HG03439 (cell line): ENCODE results near the gene FER.
"Not testable (repeated sequence)": the region's sequence is repeated elsewhere in the genome, so short reads cannot be mapped to it uniquely, and the experiment has no call there.

ENCODE experiments used
- ATAC-seq: cut with Tn5 transposase; IDR thresholded peaks from one replicate; pipeline ENCODE4 v1.9.1; 2021; ENCODE audit warnings: mild to moderate bottlenecking, moderate library complexity; ENCODE audit not compliant: unreplicated experiment

Gene FER

GRCh38 chr5:108743846-108744245 is 3.9 kb upstream of the FER start:
- ATAC-seq = no peak

DNA sequence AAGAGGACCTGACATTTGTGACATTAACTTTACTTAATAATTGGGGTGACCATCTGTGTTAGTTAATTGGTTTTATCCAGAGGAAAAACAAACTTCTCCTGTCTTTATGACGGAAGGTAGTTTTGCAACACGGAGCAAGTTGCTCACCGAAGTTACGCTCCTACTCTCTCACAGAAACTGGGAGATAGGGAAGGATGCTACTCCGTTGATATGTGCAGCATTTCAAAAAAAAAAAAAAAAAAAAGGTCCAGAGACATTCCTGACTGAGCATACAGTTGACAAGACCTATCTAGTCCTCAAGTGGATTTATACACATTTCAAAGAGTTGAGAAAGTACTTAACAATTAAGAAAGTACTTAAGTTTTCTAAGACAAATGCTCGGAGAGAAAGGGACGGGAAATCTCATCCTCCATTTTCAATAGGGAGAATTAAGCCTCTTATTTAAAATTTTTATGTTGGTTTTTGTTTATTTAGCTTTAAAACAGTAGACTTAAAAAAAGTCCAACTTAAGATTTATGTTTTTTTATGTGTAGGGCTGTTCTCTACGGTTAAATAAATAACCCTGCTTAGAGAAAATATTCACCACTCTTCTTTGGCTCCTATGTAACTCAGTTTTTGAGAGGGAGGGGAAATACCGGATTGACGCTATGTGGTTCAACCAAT is 455 bp upstream of the FER start:
- ATAC-seq = no peak

GRCh38 chr5:108748401-108749127 is 867 bp downstream of the FER start:
- peak; percentile 98 for ATAC-seq

DNA sequence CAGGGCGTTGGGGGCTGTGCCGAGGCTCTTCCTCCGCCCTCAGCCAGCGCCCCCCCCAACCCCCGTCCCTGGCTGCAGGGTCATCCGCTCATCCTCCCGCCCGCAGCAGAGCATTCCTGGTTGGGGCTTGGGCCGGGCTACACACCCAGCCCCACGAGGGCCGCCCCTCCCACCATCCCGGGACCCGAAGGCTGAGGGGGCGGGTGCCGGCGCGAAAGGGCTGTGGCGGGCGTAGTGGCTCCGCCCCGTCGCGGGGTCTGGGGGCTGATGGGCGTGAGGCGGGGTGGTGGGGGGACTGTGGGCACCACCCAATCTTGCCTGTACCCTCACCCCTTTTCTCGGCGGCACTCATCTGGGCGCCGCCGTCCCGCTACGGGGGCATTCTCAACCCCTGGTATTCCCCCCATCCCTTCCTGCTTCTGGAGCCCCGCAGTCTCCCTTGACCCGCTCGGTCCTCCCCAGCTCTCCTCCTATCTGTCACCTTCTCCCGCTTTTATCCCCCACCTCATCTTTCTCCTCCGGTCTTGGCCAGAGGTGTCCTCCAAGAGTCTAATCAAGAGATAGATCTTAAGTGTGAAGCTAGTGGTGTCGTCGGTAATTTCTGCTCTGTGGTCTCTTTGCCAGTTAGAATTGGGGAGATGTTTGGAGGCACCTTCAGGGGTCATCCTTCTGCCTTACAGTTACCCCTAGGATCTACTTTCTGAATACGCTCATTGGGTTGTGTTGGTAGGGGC is 1.6 kb downstream of the FER start:
- peak; percentile 41 for ATAC-seq

- no peak for ATAC-seq
Observed at GRCh38 chr5:108753331-108753730, 5.6 kb downstream of the FER start.

DNA sequence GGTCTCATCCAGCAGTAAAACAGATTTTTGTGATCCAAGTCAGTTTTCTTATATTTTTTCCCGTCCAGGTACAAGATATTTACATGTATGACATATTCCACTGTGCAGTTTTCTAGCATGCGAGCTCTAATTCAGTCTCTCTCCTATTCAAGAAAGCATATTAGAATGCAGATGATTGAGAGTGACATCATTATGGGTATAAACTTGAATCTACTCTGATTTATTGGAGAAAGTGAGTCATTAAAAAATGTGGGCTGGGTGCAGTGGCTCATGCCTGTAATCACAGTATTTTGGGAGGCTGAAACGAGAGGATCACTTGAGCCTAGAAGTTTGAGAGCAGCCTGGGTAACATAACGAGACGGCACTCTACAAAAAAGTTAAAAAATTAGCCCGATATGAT is 6.2 kb downstream of the FER start:
- no peak for ATAC-seq

DNA sequence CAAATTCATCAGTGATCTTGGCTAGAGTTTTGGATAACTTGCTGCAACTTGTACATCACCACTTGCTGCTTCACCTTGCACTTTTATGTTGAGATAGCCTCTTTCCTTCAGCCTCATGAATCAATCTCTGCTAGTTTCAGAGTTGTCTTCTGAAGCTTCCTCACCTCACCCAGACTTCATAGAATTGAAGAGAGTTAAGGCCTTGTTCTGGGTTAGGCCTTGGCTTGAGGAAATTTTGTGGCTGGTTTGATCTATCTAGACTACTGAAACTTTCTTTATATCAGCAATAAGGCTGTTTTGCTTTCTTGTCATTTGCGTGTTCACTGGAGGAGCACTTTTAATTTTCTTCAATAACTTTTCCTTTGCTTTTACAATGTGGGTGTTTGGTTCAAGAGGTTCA is 12.8 kb downstream of the FER start:
- ATAC-seq = no peak

DNA sequence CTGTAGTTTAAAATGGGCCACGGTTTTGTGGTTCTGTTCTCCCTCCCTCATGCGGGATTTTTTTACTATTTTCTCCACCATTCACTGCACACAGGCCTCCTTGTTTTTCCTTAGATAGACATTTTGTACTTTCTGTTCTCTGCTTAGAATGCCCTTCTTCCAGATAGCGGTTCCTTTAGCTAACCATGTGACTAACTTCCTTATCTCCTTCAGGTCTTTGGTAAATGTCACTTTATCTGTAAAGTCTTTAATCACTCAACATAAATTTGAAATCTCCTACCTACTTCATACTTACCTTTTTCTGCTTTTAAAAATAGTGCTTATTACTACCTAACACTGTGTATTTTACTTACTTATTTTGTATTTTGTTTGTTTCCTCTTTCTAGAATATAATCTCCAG is 15.0 kb downstream of the FER start:
- ATAC-seq = no peak

DNA sequence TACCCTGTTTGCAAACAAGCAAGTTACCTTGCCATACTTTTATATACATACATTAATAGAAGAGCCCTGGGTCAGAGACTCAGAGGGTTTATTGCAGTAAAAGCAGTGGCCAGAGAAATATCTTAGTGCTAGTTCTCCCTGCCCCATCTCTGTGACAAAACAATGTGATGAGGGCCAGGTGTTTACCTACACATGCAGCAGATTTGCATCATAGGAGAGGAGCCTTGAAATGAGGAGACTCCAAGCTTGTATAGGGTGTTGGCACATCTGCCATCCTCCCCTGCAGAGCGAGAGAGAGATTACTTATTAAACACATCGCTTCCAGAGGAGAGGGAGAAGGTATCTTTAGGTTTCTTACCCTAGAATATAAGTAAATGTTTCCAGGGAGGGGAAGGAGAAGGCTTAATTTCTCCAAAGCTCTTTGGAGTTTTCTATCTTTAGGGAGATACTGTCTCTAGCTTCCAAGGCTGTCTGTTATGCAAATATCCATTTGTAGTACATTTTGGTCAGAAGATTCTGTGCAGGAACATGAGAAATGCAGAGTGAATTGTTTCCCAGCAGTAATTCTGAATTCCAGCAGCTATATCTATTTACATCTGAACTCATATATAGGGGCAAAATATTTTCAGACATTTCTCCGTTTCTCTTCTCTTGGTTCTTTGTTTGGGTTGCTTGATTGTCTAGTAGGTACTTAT is 15.7 kb downstream of the FER start:
- no peak for ATAC-seq

- ATAC-seq = no peak
Observed at GRCh38 chr5:108765647-108766046, 17.9 kb downstream of the FER start.

- ATAC-seq = not testable (repeated sequence)
Observed at GRCh38 chr5:108766916-108767315, 19.2 kb downstream of the FER start.

DNA sequence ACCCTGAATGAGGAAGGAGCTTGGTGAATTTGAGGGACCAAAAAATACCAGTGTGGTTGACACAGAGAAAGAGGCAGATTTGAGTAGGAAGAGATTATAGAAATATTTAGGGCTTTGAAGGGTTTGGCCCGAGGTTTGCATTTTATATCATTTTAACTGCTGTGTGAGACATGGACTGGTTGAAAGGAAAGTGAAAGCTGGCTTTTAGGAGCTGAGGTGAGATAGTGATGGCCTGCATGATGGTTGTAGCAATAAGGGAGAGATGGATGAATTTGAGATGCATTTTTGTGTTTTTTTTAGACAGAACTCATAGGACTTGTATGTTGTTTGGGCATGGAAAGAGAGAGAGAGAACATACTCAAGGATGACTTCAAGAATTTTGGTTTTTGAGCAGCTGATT is 21.7 kb downstream of the FER start:
- no peak for ATAC-seq

DNA sequence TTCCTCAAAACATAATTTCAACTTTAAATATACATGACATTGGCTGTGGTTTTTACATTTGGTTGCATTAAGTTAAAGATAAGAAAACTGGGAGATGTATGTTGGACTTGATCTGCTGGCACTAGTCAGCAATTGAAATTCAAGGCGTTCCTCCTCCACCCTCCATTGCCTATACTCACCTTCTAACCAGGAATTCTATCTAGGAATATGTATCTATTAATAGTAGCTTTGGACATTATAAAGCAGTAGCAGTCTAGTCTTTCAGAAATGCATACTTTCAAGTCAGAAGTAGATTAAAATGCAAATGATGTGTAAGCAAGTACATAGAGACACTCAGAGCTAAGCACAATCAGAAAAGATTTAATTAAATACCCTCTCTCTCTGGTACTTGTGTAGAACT is 24.9 kb downstream of the FER start:
- no peak for ATAC-seq

- no peak for ATAC-seq
Observed at GRCh38 chr5:108773330-108773729, 25.6 kb downstream of the FER start.

- not testable (repeated sequence) for ATAC-seq
Observed at GRCh38 chr5:108774079-108774478, 26.4 kb downstream of the FER start.

GRCh38 chr5:108777582-108777981 is 29.9 kb downstream of the FER start:
- ATAC-seq = not testable (repeated sequence)

DNA sequence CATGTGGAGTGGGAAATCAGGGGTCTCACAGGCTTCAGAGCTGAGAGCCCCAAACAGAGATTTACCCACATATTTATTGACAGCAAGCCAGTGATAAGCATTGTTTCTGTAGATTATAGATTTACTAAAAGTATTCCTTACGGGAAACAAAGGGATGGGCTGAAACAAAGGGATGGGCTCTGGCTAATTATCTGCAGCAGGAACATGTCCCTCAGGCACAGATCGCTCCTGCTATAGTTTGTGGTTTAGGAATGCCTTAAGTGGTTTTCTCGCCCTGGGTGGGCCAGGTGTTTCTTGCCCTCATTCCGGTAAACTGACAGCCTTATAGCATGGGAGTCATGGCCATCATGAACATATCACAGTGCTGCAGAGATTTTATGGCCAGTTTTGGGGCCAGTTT is 36.9 kb downstream of the FER start:
- not testable (repeated sequence) for ATAC-seq

- no peak for ATAC-seq
Observed at GRCh38 chr5:108786806-108787483, 39.2 kb downstream of the FER start.

DNA sequence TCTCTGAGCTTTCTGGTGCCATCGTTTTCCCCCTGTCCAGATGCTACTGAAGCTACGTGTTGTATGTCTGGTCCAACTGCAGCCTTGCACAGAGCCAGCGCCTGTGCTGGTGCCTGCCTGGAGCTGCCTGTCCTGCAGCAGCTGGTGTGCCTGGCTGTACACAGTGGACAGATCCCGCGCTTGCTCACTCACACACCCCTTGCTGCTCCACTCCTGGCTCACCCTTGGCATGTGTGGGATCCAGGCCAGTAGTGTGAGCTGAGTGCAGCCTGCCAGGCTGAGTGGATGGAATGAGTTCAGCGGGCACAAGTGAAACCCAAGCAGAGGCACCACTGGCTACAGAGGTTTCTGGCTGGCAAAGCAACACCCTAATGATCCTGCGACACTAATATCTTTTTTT is 40.4 kb downstream of the FER start:
- no peak for ATAC-seq

GRCh38 chr5:108793207-108793606 is 45.5 kb downstream of the FER start:
- no peak for ATAC-seq

- ATAC-seq = not testable (repeated sequence)
Observed at GRCh38 chr5:108794349-108794748, 46.7 kb downstream of the FER start.
